Measurements from ENCODE around the gene RASSF3.

- TF ChIP-seq POLR2A (IDR thresholded peaks at IDR 0.05) (no peak), CTCF (IDR thresholded peaks at IDR 0.05) (no peak)
These were observed 1.3 kb downstream of the RASSF3 start for GRCh38 chr12:64611341-64612284.
